Body of pancreas (tissue), 4 donors: ENCODE data around the gene NGDN.

ENCODE experiments used
- CTCF ChIP-seq, 7 experiments: fragments of 450-650 bp in 4 of 7; fragments of 200-600 bp in 3 of 7; sonication (generic) in 3 of 7; IDR thresholded peaks; one replicate each; pipeline ENCODE4 v1.5.1; 2016 to 2019; ENCODE audit warnings: antibody characterized with exemption in 7 of 7
- POLR2A ChIP-seq, 3 donors: fragments of 450-650 bp; IDR thresholded peaks; one replicate each; pipeline ENCODE4 v1.6.1; 2016; ENCODE audit warnings: antibody characterized with exemption in 3 of 3, mild to moderate bottlenecking in 2 of 3

GRCh38 chr14:23469127-23469905, at the start of gene NGDN:
- TF ChIP-seq CTCF (IDR thresholded peaks at IDR 0.05) (peak; percentile 80 to 97 (median 95)), POLR2A (IDR thresholded peaks at IDR 0.05) (peak in 2 of 3 donors; percentile 83 to 85)
